Astrocyte (in vitro differentiated cells and primary cell): Measurements from ENCODE around the gene ST8SIA5. TPM values are rescaled to one million over a fixed set of nuclear protein-coding genes. Genes with fewer than 3 reads are reported as not detected.

Experiments
- DNase-seq: peaks from one replicate; pipeline ENCODE4 v3.0.0-alpha.2; 2010; ENCODE audit warnings: low read depth
- FAIRE-seq: peaks from 2 replicates; lab custom pipeline; 2011; peaks lifted over from hg19 to GRCh38; lab: Jason Lieb, UNC
- H2AFZ ChIP-seq: 2 replicates; pipeline ENCODE4 v1.6.0; 2012; ENCODE audit warnings: low read depth, low read length, inconsistent platforms
- H3K27ac ChIP-seq: 2 replicates; pipeline ENCODE4 v1.5.1; 2011; ENCODE audit warnings: low read depth, low read length, inconsistent platforms
- H3K27me3 ChIP-seq: 2 replicates; pipeline ENCODE4 v1.6.0; 2011; ENCODE audit warnings: low read length, inconsistent platforms; ENCODE audit not compliant: insufficient read depth
- H3K36me3 ChIP-seq: 2 replicates; pipeline ENCODE4 v1.5.1; 2011; ENCODE audit warnings: low read length, inconsistent platforms; ENCODE audit not compliant: insufficient read depth
- H3K4me1 ChIP-seq: 2 replicates; pipeline ENCODE4 v1.5.1; 2011; ENCODE audit warnings: low read length, inconsistent platforms; ENCODE audit not compliant: insufficient read depth
- H3K4me2 ChIP-seq: 2 replicates; pipeline ENCODE4 v1.6.0; 2012; ENCODE audit warnings: low read length, inconsistent platforms
- H3K4me3 ChIP-seq: 2 replicates; pipeline ENCODE4 v1.5.1; 2011; ENCODE audit warnings: low read depth, mild to moderate bottlenecking, low read length, inconsistent platforms; ENCODE audit not compliant: insufficient read depth
- H3K79me2 ChIP-seq: 2 replicates; pipeline ENCODE4 v1.6.0; 2012; ENCODE audit warnings: mild to moderate bottlenecking, low read length, inconsistent platforms; ENCODE audit not compliant: insufficient read depth
- H3K9ac ChIP-seq: 2 replicates; pipeline ENCODE4 v1.6.0; 2012; ENCODE audit warnings: mild to moderate bottlenecking, low read length, inconsistent platforms
- H3K9me3 ChIP-seq: 2 replicates; pipeline ENCODE4 v1.5.1; 2012; ENCODE audit warnings: low read depth, mild to moderate bottlenecking, low read length, inconsistent platforms; ENCODE audit not compliant: insufficient read depth
- H4K20me1 ChIP-seq: 2 replicates; pipeline ENCODE4 v1.6.0; 2012; ENCODE audit warnings: low read length, inconsistent platforms; ENCODE audit not compliant: insufficient read depth
- H3K27ac Mint-ChIP-seq: one replicate; pipeline ENCODE4 v1.8.0; 2021; ENCODE audit warnings: mild to moderate bottlenecking, mixed read lengths; ENCODE audit not compliant: unreplicated experiment
- H3K27me3 Mint-ChIP-seq: one replicate; pipeline ENCODE4 v1.8.0; 2021; ENCODE audit warnings: low read depth, mixed read lengths; ENCODE audit not compliant: unreplicated experiment
- H3K36me3 Mint-ChIP-seq: one replicate; pipeline ENCODE4 v1.8.0; 2021; ENCODE audit warnings: low read depth, mixed read lengths; ENCODE audit not compliant: unreplicated experiment
- H3K4me1 Mint-ChIP-seq: one replicate; pipeline ENCODE4 v1.8.0; 2021; ENCODE audit warnings: low read depth, mixed read lengths; ENCODE audit not compliant: unreplicated experiment
- H3K4me3 Mint-ChIP-seq: one replicate; pipeline ENCODE4 v1.8.0; 2021; ENCODE audit warnings: mild to moderate bottlenecking, moderate library complexity, mixed read lengths; ENCODE audit not compliant: unreplicated experiment
- H3K9me3 Mint-ChIP-seq: one replicate; pipeline ENCODE4 v1.8.0; 2021; ENCODE audit warnings: mild to moderate bottlenecking, mixed read lengths; ENCODE audit not compliant: unreplicated experiment
- CTCF ChIP-seq: IDR thresholded peaks from 2 replicates; pipeline ENCODE4 v1.5.1; 2011; ENCODE audit warnings: low read depth, mild to moderate bottlenecking, inconsistent platforms, low read length, moderate library complexity; ENCODE audit not compliant: insufficient read depth
- EZH2 ChIP-seq: IDR thresholded peaks from 2 replicates; pipeline ENCODE4 v1.6.1; 2012; ENCODE audit warnings: mild to moderate bottlenecking, low read length, inconsistent platforms; ENCODE audit not compliant: insufficient read depth
- total RNA-seq: library from RNA; stranded (reverse); gene quantifications from 2 replicates; pipeline ENCODE4 v1.2.1, GENCODE V29; 2021

ST8SIA5 gene
- total RNA-seq, 1 donor from 2014 or later: 0.36 TPM

DNA sequence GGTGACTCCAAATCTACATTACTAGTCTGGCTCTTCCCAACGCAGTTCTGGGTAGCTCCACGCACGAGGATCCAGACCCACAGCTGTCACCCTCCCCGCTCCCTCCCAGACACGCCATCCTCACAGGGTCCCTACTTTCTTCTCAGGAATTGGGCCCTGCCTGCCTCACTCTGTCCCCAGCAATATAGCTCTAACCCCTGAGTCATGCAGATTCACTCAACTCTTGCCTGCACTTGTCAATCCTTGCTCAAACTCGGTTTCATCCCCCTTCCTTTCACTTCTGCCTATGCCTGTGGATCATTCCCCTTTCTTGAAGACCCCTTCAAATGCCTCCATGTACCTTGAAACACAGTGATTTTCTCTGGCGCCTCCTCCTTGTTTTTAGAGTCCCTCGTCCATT is 5.0 kb downstream of the ST8SIA5 start:
- H3K27ac Mint-ChIP-seq: no peak overlapping the region
- DNase-seq (no peak), FAIRE-seq (no peak)
- no peaks in the 10 kb centered on the region for H3K36me3 ChIP-seq
- H2AFZ ChIP-seq: no peak overlapping the region
- H3K27ac ChIP-seq: no peak overlapping the region
- H3K4me3 ChIP-seq: no peak overlapping the region
- no peaks in the 10 kb centered on the region for H3K36me3 Mint-ChIP-seq
- H3K9ac ChIP-seq: no peak overlapping the region
- no peaks in the 10 kb centered on the region for H3K9me3 ChIP-seq
- no peak overlapping the region for H3K4me3 Mint-ChIP-seq
- peaks cover 6% of the 10 kb centered on the region for H3K4me1 ChIP-seq
- H3K27me3 Mint-ChIP-seq: peaks cover 34% of the 10 kb centered on the region
- H3K9me3 Mint-ChIP-seq: peaks cover 3% of the 10 kb centered on the region
- peaks cover 19% of the 10 kb centered on the region for H3K27me3 ChIP-seq
- H4K20me1 ChIP-seq: no peaks in the 10 kb centered on the region
- H3K4me2 ChIP-seq: no peak overlapping the region
- H3K79me2 ChIP-seq: no peaks in the 10 kb centered on the region
- TF ChIP-seq EZH2 (no peak), CTCF (no peak)
- H3K4me1 Mint-ChIP-seq: no peaks in the 10 kb centered on the region

- H3K27ac ChIP-seq: no peak overlapping the region
- Mint-ChIP-seq H3K9me3 (peaks cover 10% of the 10 kb centered on the region), H3K27me3 (peaks cover 30% of the 10 kb centered on the region), H3K27ac (no peak overlapping the region), H3K4me1 (no peaks in the 10 kb centered on the region), H3K4me3 (no peak overlapping the region), H3K36me3 (no peaks in the 10 kb centered on the region)
- H3K9ac ChIP-seq: no peak overlapping the region
- TF ChIP-seq CTCF: no peak
- TF ChIP-seq EZH2: no peak
- no peak overlapping the region for H2AFZ ChIP-seq
- H3K4me2 ChIP-seq: no peak overlapping the region
- no peak overlapping the region for H3K4me3 ChIP-seq
- H3K36me3 ChIP-seq: no peaks in the 10 kb centered on the region
- H3K4me1 ChIP-seq: no peaks in the 10 kb centered on the region
- DNase-seq: no peak
- H4K20me1 ChIP-seq: no peaks in the 10 kb centered on the region
- peaks cover 11% of the 10 kb centered on the region for H3K27me3 ChIP-seq
- FAIRE-seq: no peak
- H3K9me3 ChIP-seq: no peaks in the 10 kb centered on the region
- no peaks in the 10 kb centered on the region for H3K79me2 ChIP-seq
These were observed 6.2 kb downstream of the ST8SIA5 start for GRCh38 chr18:46750626-46751025.

DNA sequence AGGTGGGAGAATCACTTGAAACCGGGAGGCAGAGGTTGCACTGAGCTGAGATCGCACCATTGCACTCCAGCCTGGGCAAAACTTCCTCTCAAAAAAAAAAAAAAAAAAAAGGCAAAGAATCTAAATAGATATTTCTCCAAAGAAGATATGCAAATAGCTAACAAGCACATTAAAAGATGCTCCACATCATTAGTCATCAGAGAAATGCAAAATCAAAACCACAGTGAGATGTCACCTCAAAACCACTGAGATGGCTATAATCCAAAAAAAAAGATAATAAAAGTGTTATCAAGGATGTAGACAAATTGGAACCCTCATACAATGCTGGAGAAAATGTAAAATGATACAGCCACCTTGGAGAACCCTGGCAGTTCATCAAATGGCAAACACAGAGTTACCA is 8.4 kb downstream of the ST8SIA5 start:
- Histone ChIP-seq H4K20me1 (no peaks in the 10 kb centered on the region), H3K27ac (no peak overlapping the region), H3K79me2 (no peaks in the 10 kb centered on the region), H3K4me1 (no peaks in the 10 kb centered on the region), H2AFZ (no peak overlapping the region), H3K36me3 (no peaks in the 10 kb centered on the region), H3K4me3 (no peak overlapping the region), H3K9ac (no peak overlapping the region), H3K27me3 (no peaks in the 10 kb centered on the region), H3K4me2 (no peak overlapping the region), H3K9me3 (no peaks in the 10 kb centered on the region)
- Mint-ChIP-seq H3K27me3 (peaks cover 20% of the 10 kb centered on the region), H3K36me3 (no peaks in the 10 kb centered on the region), H3K4me1 (no peaks in the 10 kb centered on the region), H3K9me3 (peaks cover 14% of the 10 kb centered on the region), H3K27ac (no peak overlapping the region), H3K4me3 (no peak overlapping the region)
- no peak for TF ChIP-seq EZH2
- TF ChIP-seq CTCF: no peak
- no peak for DNase-seq
- FAIRE-seq: no peak
